HCT116 (cell line): ENCODE results near the gene RNF138. TPM values are rescaled to one million over a fixed set of nuclear protein-coding genes. Genes with fewer than 3 reads are reported as not detected.

Source experiments
- ATAC-seq: fragments of 200-7000 bp; cut with Tn5 transposase; 2 replicates; pipeline ENCODE4 v1.9.1; 2020; ENCODE audit warnings: mild to moderate bottlenecking, moderate library complexity
- BruUV-seq: library from RNA; stranded (reverse); fragments of 400-500 nt; replicated peaks from 2 replicates; lab custom pipeline; 2021; lab: Mats Ljungman, UMichigan
- CTCF ChIA-PET: fragments of 300-600 bp; sonication (Branson Sonifier 250); formaldehyde crosslinking; loops from one replicate; lab custom pipeline; 2021; ENCODE audit warnings: antibody characterized with exemption; lab: Charles Lee
- POLR2A ChIA-PET: fragments of 300-600, 350-600 bp; sonication (Branson Sonifier 250); formaldehyde crosslinking; loops from one replicate; lab custom pipeline; 2021; ENCODE audit warnings: antibody characterized with exemption; lab: Charles Lee
- RAD21 ChIA-PET, 2 experiments: fragments of 300-600 bp; sonication (Branson Sonifier 250); formaldehyde crosslinking; loops; one replicate each; lab custom pipeline; 2023; ENCODE audit warnings: low total read pairs in 2 of 2; ENCODE audit not compliant: uncharacterized antibody in 2 of 2, unreplicated experiment in 2 of 2, low non-redundant PET in 1 of 2; lab: Charles Lee
- DNase-seq: peaks from one replicate; pipeline ENCODE4 v3.0.0-alpha.2; 2010; ENCODE audit warnings: low read depth, low spot score
- H2AFZ ChIP-seq: fragments of 200-600 bp; shearing (Covaris generic), sonication (generic); 2 replicates; pipeline ENCODE4 v1.6.1; 2017; ENCODE audit warnings: low read depth, mixed run types, mixed read lengths, antibody characterized with exemption, low read length; ENCODE audit not compliant: poor library complexity, severe bottlenecking
- H3K27ac ChIP-seq: 2 replicates; pipeline ENCODE4 v1.5.1; 2012; ENCODE audit warnings: low read depth, low read length
- H3K27me3 ChIP-seq: fragments of 200-600 bp; sonication (generic); 2 replicates; pipeline ENCODE4 v1.6.1; 2016; ENCODE audit warnings: mixed run types, low read length, mixed read lengths; ENCODE audit not compliant: insufficient read depth
- H3K36me3 ChIP-seq, 2 experiments: fragments of 200-500 bp in 1 of 2; fragments of 200-600 bp in 1 of 2; sonication (Bioruptor generic) in 1 of 2; sonication (generic) in 1 of 2; 2 replicates each; pipeline versions ENCODE4 v1.5.1 to v1.6.1; 2014 to 2016; ENCODE audit warnings: low read length in 2 of 2, inconsistent platforms in 1 of 2, mixed read lengths in 1 of 2, mixed run types in 1 of 2; ENCODE audit not compliant: insufficient read depth in 2 of 2, control insufficient read depth in 1 of 2
- H3K4me1 ChIP-seq, 2 experiments: fragments of 200-600 bp in 1 of 2; sonication (generic) in 1 of 2; 2 replicates each; pipeline versions ENCODE4 v1.5.1 to v1.6.1; 2012 to 2017; ENCODE audit warnings: low read length in 2 of 2, inconsistent platforms in 1 of 2, mild to moderate bottlenecking in 1 of 2, mixed read lengths in 1 of 2, mixed run types in 1 of 2, moderate library complexity in 1 of 2; ENCODE audit not compliant: insufficient read depth in 2 of 2, control insufficient read depth in 1 of 2
- H3K4me2 ChIP-seq: fragments of 200-600 bp; sonication (generic); 2 replicates; pipeline ENCODE4 v1.6.1; 2017; ENCODE audit warnings: mixed run types, low read length, mixed read lengths
- H3K4me3 ChIP-seq, 2 experiments: fragments of 200-600 bp in 1 of 2; sonication (generic) in 1 of 2; replicated peaks in 1 of 2; 2 replicates each; pipeline ENCODE4 v1.5.1; 2011 to 2016; ENCODE audit warnings: low read length in 2 of 2, control low read depth in 1 of 2, low read depth in 1 of 2, mild to moderate bottlenecking in 1 of 2, mixed read lengths in 1 of 2, mixed run types in 1 of 2
- H3K79me2 ChIP-seq: fragments of 200-600 bp; sonication (generic); 2 replicates; pipeline ENCODE4 v1.6.1; 2017; ENCODE audit warnings: mild to moderate bottlenecking, mixed run types, low read length, moderate library complexity, mixed read lengths; ENCODE audit not compliant: insufficient read depth
- H3K9ac ChIP-seq: fragments of 200-600 bp; sonication (generic); 2 replicates; pipeline ENCODE4 v1.6.1; 2016; ENCODE audit warnings: low read length, mixed read lengths
- H3K9me2 ChIP-seq: fragments of 200-600 bp; sonication (generic), shearing (Covaris generic); 2 replicates; pipeline ENCODE4 v1.6.1; 2017; ENCODE audit warnings: mixed run types, mild to moderate bottlenecking, moderate library complexity; ENCODE audit not compliant: insufficient read depth
- H3K9me3 ChIP-seq, 2 experiments: fragments of 200-500 bp in 1 of 2; fragments of 200-600 bp in 1 of 2; sonication (Bioruptor generic) in 1 of 2; sonication (generic) in 1 of 2; 2 replicates each; pipeline ENCODE4 v1.6.1; 2014 to 2017; ENCODE audit warnings: low read length in 2 of 2, mixed read lengths in 2 of 2, inconsistent platforms in 1 of 2, low read depth in 1 of 2, mild to moderate bottlenecking in 1 of 2, mixed run types in 1 of 2, moderate library complexity in 1 of 2; ENCODE audit not compliant: control insufficient read depth in 1 of 2, insufficient read depth in 1 of 2
- H4K20me1 ChIP-seq: fragments of 200-600 bp; sonication (generic), shearing (Covaris generic); 2 replicates; pipeline ENCODE4 v1.6.1; 2017; ENCODE audit warnings: mixed run types, mild to moderate bottlenecking, moderate library complexity; ENCODE audit not compliant: insufficient read depth
- CBX3 ChIP-seq: IDR thresholded peaks from 2 replicates; pipeline ENCODE4 v1.6.1; 2012; ENCODE audit warnings: low read depth
- CEBPB ChIP-seq: IDR thresholded peaks from 2 replicates; pipeline ENCODE4 v1.6.1; 2012; ENCODE audit warnings: low read depth
- EGR1 ChIP-seq: IDR thresholded peaks from 2 replicates; pipeline ENCODE4 v1.6.1; 2012; ENCODE audit warnings: low read depth
- EZH2 ChIP-seq: fragments of 200-600 bp; sonication (generic); IDR thresholded peaks from 2 replicates; pipeline ENCODE4 v1.6.1; 2017; ENCODE audit warnings: antibody characterized with exemption, mixed run types
- EZH2phosphoT487 ChIP-seq: fragments of 200-600 bp; IDR thresholded peaks from 2 replicates; pipeline ENCODE4 v1.6.1; 2018; ENCODE audit warnings: antibody characterized with exemption, borderline replicate concordance
- FOSL1 ChIP-seq: IDR thresholded peaks from 2 replicates; pipeline ENCODE4 v1.6.1; 2012; ENCODE audit warnings: low read depth
- JUND ChIP-seq: IDR thresholded peaks from 2 replicates; pipeline ENCODE4 v1.6.1; 2012
- POLR2AphosphoS5 ChIP-seq: IDR thresholded peaks from 2 replicates; pipeline ENCODE4 v1.6.1; 2011; ENCODE audit warnings: mild to moderate bottlenecking, low read depth, low read length, moderate library complexity
- RAD21 ChIP-seq: IDR thresholded peaks from 2 replicates; pipeline ENCODE4 v1.6.1; 2012; ENCODE audit warnings: low read depth, mild to moderate bottlenecking
- SIN3A ChIP-seq: IDR thresholded peaks from 2 replicates; pipeline ENCODE4 v1.6.1; 2012; ENCODE audit warnings: low read depth
- SP1 ChIP-seq: IDR thresholded peaks from 2 replicates; pipeline ENCODE4 v1.6.1; 2012; ENCODE audit warnings: low read depth
- SRF ChIP-seq: IDR thresholded peaks from 2 replicates; pipeline ENCODE4 v1.6.1; 2012; ENCODE audit warnings: low read depth
- TCF7L2 ChIP-seq: IDR thresholded peaks from 2 replicates; pipeline ENCODE4 v1.7.0; 2011; ENCODE audit warnings: borderline replicate concordance, inconsistent platforms; ENCODE audit not compliant: insufficient read depth, insufficient read length; ENCODE audit errors: extremely low read depth
- YY1 ChIP-seq: IDR thresholded peaks from 2 replicates; pipeline ENCODE4 v1.6.1; 2011; ENCODE audit warnings: low read length, low read depth, moderate library complexity, mild to moderate bottlenecking; ENCODE audit not compliant: insufficient replicate concordance; ENCODE audit errors: extremely low read depth
- ZFX ChIP-seq: fragments of 450-650 bp; IDR thresholded peaks from 2 replicates; pipeline ENCODE4 v1.6.1; 2017
- intact Hi-C: fragments of 100-400 bp; cut with micrococcal nuclease; formaldehyde crosslinking; loops from 2 replicates; pipeline ENCODE4 v1.10.0; 2022
- total RNA-seq: library from RNA; stranded (reverse); gene quantifications from one replicate; pipeline ENCODE4 v1.2.1, GENCODE V29; 2021; ENCODE audit not compliant: unreplicated experiment
- TF ChIP-seq, protein P1 (sequence below), 3 experiments: fragments of 200-600 bp in 1 of 3; sonication (generic) in 1 of 3; IDR thresholded peaks in 2 of 3; conservative IDR thresholded peaks in 1 of 3; 2 replicates each; pipeline ENCODE4 v1.5.1; 2012 to 2017; ENCODE audit warnings: low read depth in 2 of 3, low read length in 2 of 3, antibody characterized with exemption in 1 of 3, borderline replicate concordance in 1 of 3, control low read depth in 1 of 3, mild to moderate bottlenecking in 1 of 3, mixed read lengths in 1 of 3, mixed run types in 1 of 3, moderate library complexity in 1 of 3; ENCODE audit not compliant: insufficient read depth in 1 of 3
- TF ChIP-seq, protein P2 (sequence below): IDR thresholded peaks from 2 replicates; pipeline ENCODE4 v1.6.1; 2012
- TF ChIP-seq, protein P3 (sequence below): IDR thresholded peaks from 2 replicates; pipeline ENCODE4 v1.6.1; 2011; ENCODE audit warnings: mild to moderate bottlenecking, low read length, moderate library complexity; ENCODE audit not compliant: insufficient replicate concordance; ENCODE audit errors: extremely low read depth
- TF ChIP-seq, protein P4 (sequence below): IDR thresholded peaks from 2 replicates; pipeline ENCODE4 v1.6.1; 2012
- TF ChIP-seq, protein P5 (sequence below): IDR thresholded peaks from 2 replicates; pipeline ENCODE4 v1.6.1; 2012; ENCODE audit warnings: low read depth

The RNF138 gene
- total RNA-seq, 1 experiment from 2014 or later = 72.5 TPM

DNA sequence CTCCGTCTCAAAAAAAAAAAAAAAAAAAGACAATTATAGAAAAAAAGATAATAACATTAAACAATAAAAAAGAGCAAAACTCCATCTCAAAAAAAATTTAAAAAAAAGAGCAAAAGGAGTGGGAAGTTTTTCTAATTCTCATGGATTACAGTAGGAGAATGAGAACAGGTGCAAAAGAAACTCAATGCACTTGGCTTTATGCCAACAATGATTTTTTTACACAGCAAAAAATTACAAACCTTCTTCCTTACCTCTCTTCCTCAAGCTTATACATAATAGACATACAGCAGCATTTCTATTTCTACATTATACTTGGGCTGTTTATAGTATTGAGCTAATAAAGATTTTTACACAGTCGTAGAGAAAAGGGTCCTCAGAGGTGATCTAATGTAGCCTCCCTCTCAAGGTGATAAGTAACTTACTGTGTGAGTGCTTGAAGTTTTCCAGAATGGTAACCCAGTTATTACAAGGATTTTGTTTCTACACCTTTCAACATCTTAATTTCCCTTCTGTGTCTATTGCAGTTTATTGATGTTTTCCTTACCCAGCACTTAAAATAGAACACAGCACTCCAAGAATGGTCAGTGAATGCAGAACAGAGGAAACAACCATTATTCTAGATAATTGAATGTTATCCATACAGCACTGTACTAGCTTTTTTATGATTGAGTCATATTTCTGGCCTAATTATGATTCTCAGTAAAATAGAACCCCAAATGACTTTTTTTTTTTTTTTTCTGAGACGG, 34.9 kb upstream of the RNF138 start:
- H3K36me3 ChIP-seq = no peaks in the 10 kb centered on the region
- no peaks in the 10 kb centered on the region for H3K9me2 ChIP-seq
- intact Hi-C loops = no loop called here
- no peaks in the 10 kb centered on the region for H4K20me1 ChIP-seq
- TF ChIP-seq EZH2phosphoT487 (no peak), CBX3 (no peak), CEBPB (no peak), YY1 (no peak), ZFX (no peak), EGR1 (no peak), SIN3A (no peak), RAD21 (no peak), EZH2 (no peak), SRF (no peak), JUND (no peak), POLR2AphosphoS5 (no peak), SP1 (no peak), TCF7L2 (no peak), FOSL1 (no peak)
- TF ChIP-seq, protein P1, sequence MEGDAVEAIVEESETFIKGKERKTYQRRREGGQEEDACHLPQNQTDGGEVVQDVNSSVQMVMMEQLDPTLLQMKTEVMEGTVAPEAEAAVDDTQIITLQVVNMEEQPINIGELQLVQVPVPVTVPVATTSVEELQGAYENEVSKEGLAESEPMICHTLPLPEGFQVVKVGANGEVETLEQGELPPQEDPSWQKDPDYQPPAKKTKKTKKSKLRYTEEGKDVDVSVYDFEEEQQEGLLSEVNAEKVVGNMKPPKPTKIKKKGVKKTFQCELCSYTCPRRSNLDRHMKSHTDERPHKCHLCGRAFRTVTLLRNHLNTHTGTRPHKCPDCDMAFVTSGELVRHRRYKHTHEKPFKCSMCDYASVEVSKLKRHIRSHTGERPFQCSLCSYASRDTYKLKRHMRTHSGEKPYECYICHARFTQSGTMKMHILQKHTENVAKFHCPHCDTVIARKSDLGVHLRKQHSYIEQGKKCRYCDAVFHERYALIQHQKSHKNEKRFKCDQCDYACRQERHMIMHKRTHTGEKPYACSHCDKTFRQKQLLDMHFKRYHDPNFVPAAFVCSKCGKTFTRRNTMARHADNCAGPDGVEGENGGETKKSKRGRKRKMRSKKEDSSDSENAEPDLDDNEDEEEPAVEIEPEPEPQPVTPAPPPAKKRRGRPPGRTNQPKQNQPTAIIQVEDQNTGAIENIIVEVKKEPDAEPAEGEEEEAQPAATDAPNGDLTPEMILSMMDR (IDR thresholded peaks at IDR 0.05 in 2 of 3, conservative IDR thresholded peaks at IDR 0.05 in 1 of 3; ENCODE audit: borderline replicate concordance in 1 of 3, insufficient read depth in 1 of 3, low read depth in 2 of 3, low read length in 2 of 3) = no peak
- TF ChIP-seq, protein P2, sequence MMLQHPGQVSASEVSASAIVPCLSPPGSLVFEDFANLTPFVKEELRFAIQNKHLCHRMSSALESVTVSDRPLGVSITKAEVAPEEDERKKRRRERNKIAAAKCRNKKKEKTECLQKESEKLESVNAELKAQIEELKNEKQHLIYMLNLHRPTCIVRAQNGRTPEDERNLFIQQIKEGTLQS = no peak
- TF ChIP-seq, protein P3, sequence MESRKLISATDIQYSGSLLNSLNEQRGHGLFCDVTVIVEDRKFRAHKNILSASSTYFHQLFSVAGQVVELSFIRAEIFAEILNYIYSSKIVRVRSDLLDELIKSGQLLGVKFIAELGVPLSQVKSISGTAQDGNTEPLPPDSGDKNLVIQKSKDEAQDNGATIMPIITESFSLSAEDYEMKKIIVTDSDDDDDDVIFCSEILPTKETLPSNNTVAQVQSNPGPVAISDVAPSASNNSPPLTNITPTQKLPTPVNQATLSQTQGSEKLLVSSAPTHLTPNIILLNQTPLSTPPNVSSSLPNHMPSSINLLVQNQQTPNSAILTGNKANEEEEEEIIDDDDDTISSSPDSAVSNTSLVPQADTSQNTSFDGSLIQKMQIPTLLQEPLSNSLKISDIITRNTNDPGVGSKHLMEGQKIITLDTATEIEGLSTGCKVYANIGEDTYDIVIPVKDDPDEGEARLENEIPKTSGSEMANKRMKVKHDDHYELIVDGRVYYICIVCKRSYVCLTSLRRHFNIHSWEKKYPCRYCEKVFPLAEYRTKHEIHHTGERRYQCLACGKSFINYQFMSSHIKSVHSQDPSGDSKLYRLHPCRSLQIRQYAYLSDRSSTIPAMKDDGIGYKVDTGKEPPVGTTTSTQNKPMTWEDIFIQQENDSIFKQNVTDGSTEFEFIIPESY = no peak
- TF ChIP-seq, protein P4, sequence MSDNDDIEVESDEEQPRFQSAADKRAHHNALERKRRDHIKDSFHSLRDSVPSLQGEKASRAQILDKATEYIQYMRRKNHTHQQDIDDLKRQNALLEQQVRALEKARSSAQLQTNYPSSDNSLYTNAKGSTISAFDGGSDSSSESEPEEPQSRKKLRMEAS = no peak
- TF ChIP-seq, protein P5, sequence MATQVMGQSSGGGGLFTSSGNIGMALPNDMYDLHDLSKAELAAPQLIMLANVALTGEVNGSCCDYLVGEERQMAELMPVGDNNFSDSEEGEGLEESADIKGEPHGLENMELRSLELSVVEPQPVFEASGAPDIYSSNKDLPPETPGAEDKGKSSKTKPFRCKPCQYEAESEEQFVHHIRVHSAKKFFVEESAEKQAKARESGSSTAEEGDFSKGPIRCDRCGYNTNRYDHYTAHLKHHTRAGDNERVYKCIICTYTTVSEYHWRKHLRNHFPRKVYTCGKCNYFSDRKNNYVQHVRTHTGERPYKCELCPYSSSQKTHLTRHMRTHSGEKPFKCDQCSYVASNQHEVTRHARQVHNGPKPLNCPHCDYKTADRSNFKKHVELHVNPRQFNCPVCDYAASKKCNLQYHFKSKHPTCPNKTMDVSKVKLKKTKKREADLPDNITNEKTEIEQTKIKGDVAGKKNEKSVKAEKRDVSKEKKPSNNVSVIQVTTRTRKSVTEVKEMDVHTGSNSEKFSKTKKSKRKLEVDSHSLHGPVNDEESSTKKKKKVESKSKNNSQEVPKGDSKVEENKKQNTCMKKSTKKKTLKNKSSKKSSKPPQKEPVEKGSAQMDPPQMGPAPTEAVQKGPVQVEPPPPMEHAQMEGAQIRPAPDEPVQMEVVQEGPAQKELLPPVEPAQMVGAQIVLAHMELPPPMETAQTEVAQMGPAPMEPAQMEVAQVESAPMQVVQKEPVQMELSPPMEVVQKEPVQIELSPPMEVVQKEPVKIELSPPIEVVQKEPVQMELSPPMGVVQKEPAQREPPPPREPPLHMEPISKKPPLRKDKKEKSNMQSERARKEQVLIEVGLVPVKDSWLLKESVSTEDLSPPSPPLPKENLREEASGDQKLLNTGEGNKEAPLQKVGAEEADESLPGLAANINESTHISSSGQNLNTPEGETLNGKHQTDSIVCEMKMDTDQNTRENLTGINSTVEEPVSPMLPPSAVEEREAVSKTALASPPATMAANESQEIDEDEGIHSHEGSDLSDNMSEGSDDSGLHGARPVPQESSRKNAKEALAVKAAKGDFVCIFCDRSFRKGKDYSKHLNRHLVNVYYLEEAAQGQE = no peak
- POLR2A ChIA-PET = no interaction called here
- RAD21 ChIA-PET = no interaction called here
- no peak overlapping the region for H3K4me2 ChIP-seq
- BruUV-seq = no TSS peak
- H3K9ac ChIP-seq = no peak overlapping the region
- CTCF ChIA-PET = interaction anchor here (0.6 kb wide), 1 partner anchor 15 kb away, joined by 3 read pairs; no protein-coding TSS in a partner anchor
- H2AFZ ChIP-seq = no peak overlapping the region
- H3K27me3 ChIP-seq = no peaks in the 10 kb centered on the region
- no peaks in the 10 kb centered on the region for H3K9me3 ChIP-seq
- H3K4me1 ChIP-seq = no peaks in the 10 kb centered on the region
- DNase-seq = no peak
- H3K4me3 ChIP-seq = no peak overlapping the region
- H3K27ac ChIP-seq = no peak overlapping the region
- H3K79me2 ChIP-seq = no peaks in the 10 kb centered on the region
- no peak for ATAC-seq
